Lung (tissue), 12 donors: ENCODE data around the gene PPP1R13B. TPM values are rescaled to one million over a fixed set of nuclear protein-coding genes. Genes with fewer than 3 reads are reported as not detected.

ENCODE experiments used
- ATAC-seq: fragments of 200-7000 bp; cut with Tn5 transposase; one replicate; pipeline ENCODE4 v1.9.1; 2020; ENCODE audit warnings: moderate number of reproducible peaks; ENCODE audit not compliant: insufficient read depth, low FRiP score
- DNase-seq, 3 donors: peaks; one replicate each; pipeline ENCODE4 v3.0.0-alpha.2; 2013 to 2017
- H3K27ac ChIP-seq, 2 donors: one replicate each; pipeline ENCODE4 v1.5.1; 2013; ENCODE audit warnings: mild to moderate bottlenecking in 2 of 2, moderate library complexity in 2 of 2, control low read depth in 1 of 2, inconsistent platforms in 1 of 2, low read depth in 1 of 2, low read length in 1 of 2
- H3K27me3 ChIP-seq, 3 donors: one replicate each; pipeline ENCODE4 v1.5.1; 2013; ENCODE audit warnings: low read length in 2 of 3; ENCODE audit not compliant: control insufficient read depth in 3 of 3, insufficient read depth in 3 of 3
- H3K36me3 ChIP-seq, 4 donors: one replicate each; pipeline ENCODE4 v1.5.1; 2013; ENCODE audit warnings: low read length in 4 of 4, mild to moderate bottlenecking in 1 of 4, moderate library complexity in 1 of 4; ENCODE audit not compliant: control insufficient read depth in 4 of 4, insufficient read depth in 4 of 4
- H3K4me1 ChIP-seq, 5 donors: one replicate each; pipeline ENCODE4 v1.5.1; 2013; ENCODE audit warnings: low read length in 5 of 5, mild to moderate bottlenecking in 2 of 5, moderate library complexity in 1 of 5; ENCODE audit not compliant: control insufficient read depth in 5 of 5, insufficient read depth in 5 of 5
- H3K4me3 ChIP-seq: one replicate; pipeline ENCODE4 v1.5.1; 2013; ENCODE audit warnings: mild to moderate bottlenecking, control low read depth, moderate library complexity
- H3K9ac ChIP-seq, 2 donors: one replicate each; pipeline ENCODE4 v1.5.1; 2013; ENCODE audit warnings: low read length in 2 of 2, control low read depth in 1 of 2; ENCODE audit not compliant: insufficient read depth in 1 of 2
- H3K9me3 ChIP-seq, 4 donors: one replicate each; pipeline ENCODE4 v1.5.1; 2013; ENCODE audit warnings: low read length in 3 of 4, mild to moderate bottlenecking in 1 of 4, moderate library complexity in 1 of 4; ENCODE audit not compliant: control insufficient read depth in 4 of 4, insufficient read depth in 3 of 4
- CTCF ChIP-seq: IDR thresholded peaks from 2 replicates; pipeline ENCODE4 v1.5.1; 2012; ENCODE audit warnings: mild to moderate bottlenecking; ENCODE audit errors: control extremely low read depth, extremely low read depth
- WGBS, 2 donors: extraction: QIAGEN DNeasy Blood & Tissue Kit; methylation state at CpG; one replicate each; pipeline ENCODE4 v1.1.7; 2013; 5-methylcytosine and 5-hydroxymethylcytosine counted together
- polyA plus RNA-seq, 2 donors: library from polyadenylated mRNA; stranded (reverse); fragments of 200-250 nt; gene quantifications; one replicate each; pipeline ENCODE4 v1.2.1, GENCODE V29; 2013
- total RNA-seq, 2 donors: library from RNA; depleted of rRNA in 1 of 2; stranded (reverse); fragments of >200 nt in 1 of 2; gene quantifications; one replicate each; pipeline ENCODE4 v1.2.1, GENCODE V29; 2014 to 2021
- donor health status: control.
- donor health status: control.
- donor health status: Bipolar disorder and iron deficiency.
- donor health status: healthy.
- donor health status: DM: yes; HTN: yes; CAD: no.

Gene PPP1R13B
- total and polyA plus RNA-seq, 4 donors, result 12.0 to 66.6 (median 38.4) TPM

GRCh38 chr14:103737432-103738045 is 109.8 kb downstream of the PPP1R13B start:
- 90 to 92% methylated on average over 16 of the region's 16 CpGs for WGBS, 2 donors
- H3K36me3 ChIP-seq, result peaks cover 12 to 64% (median 16%) of the 10 kb centered on the region in 4 donors

GRCh38 chr14:103736546-103737431 is 110.6 kb downstream of the PPP1R13B start:
- Histone ChIP-seq H3K4me3 (no peak overlapping the region), H3K27ac (no peak overlapping the region), H3K4me1 (peaks cover 0 to 26% (median 3%) of the 10 kb centered on the region in 5 donors), H3K36me3 (peaks cover 12 to 69% (median 20%) of the 10 kb centered on the region in 4 donors), H3K9ac (peak overlapping the region in 1 of 2 donors; percentile 7), H3K9me3 (no peaks in the 10 kb centered on the region), H3K27me3 (no peaks in the 10 kb centered on the region)
- no peak for TF ChIP-seq CTCF
- WGBS, 2 donors, result 82 to 91% methylated on average over 10 of the region's 10 CpGs
- DNase-seq (no peak), ATAC-seq (no peak)

More at GRCh38 chr14:103737432-103738045, 109.8 kb downstream of the PPP1R13B start:
- TF ChIP-seq CTCF, result no peak
- Histone ChIP-seq H3K4me1 (peaks cover 0 to 26% (median 3%) of the 10 kb centered on the region in 5 donors), H3K27me3 (no peaks in the 10 kb centered on the region), H3K4me3 (no peak overlapping the region), H3K9ac (no peak overlapping the region), H3K9me3 (no peaks in the 10 kb centered on the region), H3K27ac (no peak overlapping the region)
- no peak for ATAC-seq
- no peak for DNase-seq

GRCh38 chr14:103735815-103736545 is 111.4 kb downstream of the PPP1R13B start:
- H3K9me3 ChIP-seq, result no peaks in the 10 kb centered on the region
- WGBS, 2 donors, result 89 to 93% methylated on average over 22 of the region's 22 CpGs
- H3K27ac ChIP-seq, result no peak overlapping the region
- no peaks in the 10 kb centered on the region for H3K27me3 ChIP-seq
- H3K36me3 ChIP-seq, result peaks cover 12 to 73% (median 20%) of the 10 kb centered on the region in 4 donors
- DNase-seq (no peak), ATAC-seq (no peak)
- H3K4me3 ChIP-seq, result no peak overlapping the region
- no peak for TF ChIP-seq CTCF
- H3K9ac ChIP-seq, result no peak overlapping the region
- H3K4me1 ChIP-seq, result peaks cover 0 to 26% (median 3%) of the 10 kb centered on the region in 5 donors
